Suppressor macrophage treated with lipopolysaccharide for 1 hour (primary cell): ENCODE data around the gene FOXO3.
"Not testable (repeated sequence)": the region's sequence is repeated elsewhere in the genome, so short reads cannot be mapped to it uniquely, and the experiment has no call there.

ENCODE experiments used
- DNase-seq, 3 donors: peaks; one replicate each; pipeline ENCODE4 v3.0.0-alpha.2; 2020 to 2022

FOXO3 gene

DNA sequence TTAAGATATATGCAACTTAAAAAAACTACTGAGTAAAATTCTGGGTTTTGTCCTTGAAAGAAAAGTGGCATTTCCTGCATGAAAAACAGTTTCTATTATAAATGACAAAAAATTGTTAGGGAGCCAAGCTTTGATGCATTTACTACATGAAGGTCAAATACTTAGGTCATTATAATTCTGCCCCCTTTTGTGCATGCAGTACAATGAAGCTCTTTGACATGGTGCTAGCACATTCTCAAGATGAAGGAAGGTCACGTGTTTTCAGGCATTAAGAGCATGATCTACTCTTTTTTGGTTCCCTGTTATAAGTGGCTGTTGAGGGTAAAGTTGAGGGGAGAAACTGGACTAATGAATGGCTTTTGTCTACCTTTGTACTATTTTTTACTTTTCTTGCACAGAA, 72.7 kb downstream of the FOXO3 start:
- no peak for DNase-seq

DNA sequence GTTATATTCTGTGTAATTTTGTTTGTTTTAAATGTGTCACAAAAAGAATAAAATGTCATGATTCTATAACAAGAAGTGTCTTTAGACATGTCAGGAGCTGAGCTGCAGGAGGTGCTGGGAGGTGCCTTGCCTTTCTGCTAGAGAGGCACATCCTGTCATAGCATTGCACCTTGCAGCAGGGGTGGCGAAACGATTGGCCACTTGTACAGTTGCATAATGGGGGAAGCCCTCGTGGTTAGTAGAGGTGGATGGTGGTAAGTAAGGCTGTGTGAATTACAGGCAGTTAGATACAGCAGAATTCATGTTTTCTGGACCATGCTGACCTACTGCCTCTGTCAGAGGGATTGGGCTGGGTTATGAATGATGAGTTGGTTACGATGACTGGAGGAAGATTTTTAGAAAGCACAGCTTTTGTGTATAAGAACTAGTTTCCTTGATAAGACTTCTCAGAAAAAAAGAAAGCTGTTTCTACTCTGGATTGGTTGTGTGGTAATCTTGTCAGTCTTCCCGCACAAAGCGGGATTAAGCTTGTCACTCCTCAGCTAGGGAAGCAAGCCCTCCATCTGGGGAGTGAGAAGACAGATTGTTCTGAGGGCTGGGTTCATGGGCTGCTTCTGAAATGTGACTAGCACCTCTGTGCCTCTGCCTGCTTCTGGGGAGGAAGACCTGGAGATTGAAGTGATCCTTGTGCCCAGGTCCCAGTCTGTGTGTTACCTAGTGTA, 74.9 kb downstream of the FOXO3 start:
- peak in 1 of 3 donors; percentile 41 for DNase-seq

DNA sequence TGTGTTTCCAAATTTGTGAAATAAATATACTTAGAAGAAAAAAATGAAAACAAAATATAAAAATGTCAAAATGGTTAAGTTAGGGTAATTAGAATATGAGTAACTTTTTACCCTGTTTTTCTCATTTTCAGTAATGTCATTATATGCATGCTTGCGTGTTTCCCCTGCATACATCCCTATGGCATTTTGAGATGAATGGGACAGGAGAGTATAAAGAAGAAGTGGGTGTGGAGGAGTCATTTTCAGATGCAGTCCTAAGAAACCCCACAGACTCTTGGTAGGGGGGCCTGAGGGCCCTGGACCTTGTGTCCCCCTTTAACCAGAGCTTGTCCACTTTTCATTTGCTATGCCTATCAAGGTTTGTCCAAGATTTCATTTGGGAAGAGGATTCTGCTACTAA, 77.2 kb downstream of the FOXO3 start:
- DNase-seq: peak; percentile 18 to 43 (median 28)

DNA sequence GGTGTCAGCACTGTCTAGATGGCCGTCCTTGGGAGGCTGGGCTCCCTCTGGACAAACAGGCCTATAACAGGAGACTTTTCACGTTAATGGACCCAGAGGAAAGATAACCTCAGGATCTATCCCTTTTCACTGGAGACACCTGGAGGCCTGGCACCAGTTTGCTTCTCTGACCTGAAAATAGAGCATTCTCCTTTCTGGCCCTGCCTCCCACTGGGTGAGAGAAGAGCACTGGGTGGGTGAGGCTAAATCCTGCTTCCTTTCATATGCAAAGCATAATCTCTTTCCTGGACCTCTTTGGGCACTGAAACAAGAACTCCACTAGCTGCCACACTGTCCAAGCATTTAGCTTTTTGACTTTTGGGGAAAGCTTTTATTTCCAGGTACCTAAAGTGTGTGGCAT, 78.3 kb downstream of the FOXO3 start:
- DNase-seq: no peak

DNA sequence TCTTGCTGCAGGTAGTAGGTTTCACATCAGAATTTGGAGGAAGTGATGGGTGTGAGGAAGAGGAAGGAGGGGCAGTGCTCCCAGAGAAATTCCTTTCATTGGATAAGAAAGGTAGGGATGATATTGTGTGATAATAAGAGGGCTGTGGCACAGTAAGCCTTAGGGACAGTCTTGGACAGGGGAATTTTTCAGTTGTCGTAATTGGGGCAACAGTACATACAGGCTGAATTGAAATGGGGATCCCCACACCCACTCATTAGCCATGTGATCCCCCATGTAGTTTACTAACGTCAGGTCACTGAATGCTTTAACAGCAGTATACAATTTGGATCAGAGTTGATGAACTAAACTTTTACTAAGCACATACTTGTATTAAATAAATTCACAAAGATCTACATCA, 79.4 kb downstream of the FOXO3 start:
- peak; percentile 87 to 90 (median 89) for DNase-seq

DNA sequence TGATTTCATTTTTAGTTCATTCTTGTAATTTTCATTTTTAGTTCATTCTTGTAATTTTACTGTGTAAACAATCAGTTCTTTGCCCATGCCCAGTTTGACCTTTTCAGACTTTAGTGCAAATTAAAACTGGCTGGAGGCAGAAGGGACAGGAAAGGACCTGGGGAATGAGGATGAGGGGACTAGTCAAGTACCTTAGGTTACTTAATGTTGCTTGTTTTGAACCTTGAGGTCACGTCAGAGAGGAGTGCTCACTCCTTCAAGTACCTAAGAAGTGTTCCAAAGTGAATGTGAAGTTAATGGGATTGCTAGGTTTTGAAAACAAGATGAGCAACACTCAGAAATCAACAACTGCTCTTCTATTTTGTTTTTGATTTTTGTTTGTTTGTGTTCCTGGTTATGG, 82.5 kb downstream of the FOXO3 start:
- DNase-seq: no peak

DNA sequence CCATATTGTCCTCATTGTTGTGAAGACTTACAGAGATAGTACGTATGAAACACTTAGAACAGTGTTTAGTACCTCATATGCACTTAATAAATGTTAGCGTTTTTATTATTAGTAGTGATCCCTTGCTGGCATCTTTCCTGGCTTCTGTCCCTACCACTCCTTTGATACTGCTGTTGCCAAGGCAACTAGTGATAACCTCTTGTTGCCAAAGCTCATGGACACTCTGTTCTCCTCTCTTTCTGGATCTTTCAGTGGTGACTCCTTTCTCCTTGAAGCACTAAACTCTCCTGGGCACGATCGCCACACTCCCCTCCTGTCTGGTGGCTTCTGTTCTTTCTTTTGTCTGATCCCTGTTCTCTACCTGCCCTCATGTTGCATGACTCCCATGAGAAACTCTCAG, 83.5 kb downstream of the FOXO3 start:
- DNase-seq: no peak

DNA sequence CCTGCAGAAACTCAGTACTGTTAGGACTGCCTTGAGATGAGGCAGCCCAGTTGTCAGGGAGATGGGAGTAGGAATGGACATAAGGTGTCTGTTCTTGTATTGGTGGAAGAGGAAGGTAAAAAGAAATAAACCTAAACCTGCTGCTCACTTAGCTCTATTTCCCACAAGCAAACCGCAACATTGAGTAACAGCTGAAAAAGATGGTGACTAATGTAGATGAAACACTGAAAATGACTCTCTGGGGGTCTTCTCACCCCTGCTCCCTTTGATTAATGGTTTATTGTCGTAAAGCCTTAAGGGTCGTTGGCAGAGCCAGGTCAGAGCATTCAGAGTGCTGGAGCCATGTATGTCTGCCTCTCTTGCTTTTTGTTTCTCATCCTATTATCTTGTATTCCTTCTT, 87.5 kb downstream of the FOXO3 start:
- DNase-seq: peak in 1 of 3 donors; percentile 31

DNA sequence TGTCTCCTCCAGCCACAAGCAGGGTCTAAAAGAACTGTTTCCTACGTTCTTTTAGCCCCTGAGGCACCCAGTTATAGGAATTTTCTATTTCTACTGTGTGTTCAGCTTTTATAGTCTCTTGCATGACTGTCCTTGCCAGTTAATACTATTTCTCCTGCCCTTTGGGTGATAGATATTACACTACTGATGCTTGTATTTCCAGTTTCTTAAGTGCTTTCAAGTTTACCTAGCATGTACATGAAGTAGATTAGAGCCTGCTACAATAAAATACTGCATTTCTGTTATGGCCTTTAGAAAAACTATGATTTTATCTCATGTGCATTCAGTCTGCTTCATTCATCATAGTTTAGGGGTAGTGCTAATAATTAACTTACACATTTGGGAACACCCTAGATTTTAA, 89.6 kb downstream of the FOXO3 start:
- DNase-seq: no peak

DNA sequence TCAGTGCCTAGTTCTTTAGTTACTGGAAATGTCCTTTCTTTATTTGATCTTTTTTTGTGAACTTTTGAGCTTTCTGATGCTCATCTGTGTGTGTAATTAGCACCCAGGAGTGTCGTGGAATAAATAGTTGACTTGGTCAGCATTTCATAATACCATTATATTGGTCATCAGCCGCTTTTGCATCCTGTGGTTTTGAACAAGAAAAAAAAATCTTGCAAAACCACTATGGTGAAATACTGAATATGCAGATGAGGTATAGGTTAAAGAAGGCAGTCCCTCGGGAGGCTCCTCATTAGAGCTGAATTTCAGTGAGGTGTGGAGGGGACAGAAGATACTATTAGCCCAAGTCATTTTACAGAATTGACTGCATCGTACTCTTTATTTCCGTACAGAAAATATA, 90.1 kb downstream of the FOXO3 start:
- DNase-seq: peak; percentile 58 to 89 (median 84)

DNA sequence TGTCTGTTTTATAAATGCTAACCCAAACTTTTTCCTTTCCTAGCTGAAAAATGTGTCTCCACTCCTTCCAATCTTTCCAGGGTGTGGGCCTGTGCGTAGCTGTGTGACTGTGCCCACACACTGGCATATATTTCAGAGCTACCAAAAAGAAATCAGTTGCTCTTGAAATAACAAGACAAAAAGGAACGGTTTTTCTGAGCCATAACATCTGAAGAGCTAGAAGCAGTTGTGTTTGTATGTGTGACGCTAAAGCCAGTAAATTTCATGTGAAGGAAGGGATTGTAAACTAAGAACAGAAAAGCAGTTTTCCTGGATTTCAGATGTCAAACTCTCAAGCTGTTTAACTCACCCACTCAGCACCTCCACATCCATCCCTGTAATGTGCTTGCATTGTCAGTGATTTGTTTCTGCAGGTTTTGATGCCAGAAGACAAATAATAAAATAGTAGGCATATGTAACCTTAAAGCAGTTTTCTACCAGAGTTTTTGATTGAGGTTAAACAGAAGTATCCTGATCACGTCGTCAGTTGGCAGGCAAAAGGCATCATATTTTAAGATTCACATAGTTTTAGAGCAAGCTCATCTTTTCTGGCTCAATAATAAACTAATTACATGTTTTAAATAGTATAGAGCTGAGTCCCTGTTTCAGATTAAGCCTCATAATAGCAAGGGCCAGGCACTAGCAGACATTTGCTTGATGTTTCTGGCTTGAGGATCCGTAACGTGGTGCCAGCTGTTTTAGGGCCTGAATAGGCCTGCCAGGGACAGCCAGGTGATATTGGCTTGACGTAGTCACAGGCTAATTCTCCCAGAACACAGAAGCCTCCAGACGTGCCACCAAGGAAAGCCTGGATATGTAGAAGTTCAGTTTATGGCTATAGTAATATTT, 90.9 kb downstream of the FOXO3 start:
- DNase-seq: no peak

DNA sequence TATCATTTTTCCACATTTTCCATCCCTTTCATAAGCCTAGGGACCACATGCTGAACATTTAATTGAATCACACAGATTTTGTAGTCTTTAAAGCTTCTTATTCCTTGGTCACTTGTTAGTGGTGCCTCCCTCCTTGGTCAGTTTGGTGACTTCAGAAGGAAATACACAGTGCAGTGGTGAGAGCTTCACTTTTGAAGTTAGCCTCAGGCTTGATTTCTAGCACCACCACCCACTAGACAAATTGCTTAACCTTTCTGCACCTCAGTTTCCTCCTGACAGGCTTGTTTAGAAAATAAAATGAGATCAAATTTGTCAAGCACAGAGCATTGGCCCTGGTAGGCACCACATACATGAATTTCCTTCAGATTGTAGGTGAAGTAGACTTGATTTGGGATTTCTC, 91.7 kb downstream of the FOXO3 start:
- no peak for DNase-seq

DNA sequence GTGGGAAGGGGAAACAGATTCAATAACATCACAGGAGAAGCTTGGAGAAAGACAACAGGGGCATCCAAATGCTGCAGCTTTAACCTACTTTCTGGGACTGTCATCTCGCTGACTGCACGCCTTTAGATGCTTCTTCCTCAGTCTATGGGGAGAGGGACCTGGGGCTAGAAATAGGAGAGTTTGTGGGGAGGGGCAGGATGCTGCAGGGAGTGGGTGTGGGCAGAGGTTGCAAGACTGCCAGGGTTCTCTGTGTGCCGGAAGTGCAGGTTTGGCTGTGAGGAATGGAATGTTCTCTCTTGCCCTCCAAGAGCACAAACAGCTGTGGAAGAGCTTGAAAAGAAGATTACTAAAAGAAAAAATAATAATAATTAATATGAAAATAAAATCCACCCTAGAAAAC, 93.2 kb downstream of the FOXO3 start:
- no peak for DNase-seq

DNA sequence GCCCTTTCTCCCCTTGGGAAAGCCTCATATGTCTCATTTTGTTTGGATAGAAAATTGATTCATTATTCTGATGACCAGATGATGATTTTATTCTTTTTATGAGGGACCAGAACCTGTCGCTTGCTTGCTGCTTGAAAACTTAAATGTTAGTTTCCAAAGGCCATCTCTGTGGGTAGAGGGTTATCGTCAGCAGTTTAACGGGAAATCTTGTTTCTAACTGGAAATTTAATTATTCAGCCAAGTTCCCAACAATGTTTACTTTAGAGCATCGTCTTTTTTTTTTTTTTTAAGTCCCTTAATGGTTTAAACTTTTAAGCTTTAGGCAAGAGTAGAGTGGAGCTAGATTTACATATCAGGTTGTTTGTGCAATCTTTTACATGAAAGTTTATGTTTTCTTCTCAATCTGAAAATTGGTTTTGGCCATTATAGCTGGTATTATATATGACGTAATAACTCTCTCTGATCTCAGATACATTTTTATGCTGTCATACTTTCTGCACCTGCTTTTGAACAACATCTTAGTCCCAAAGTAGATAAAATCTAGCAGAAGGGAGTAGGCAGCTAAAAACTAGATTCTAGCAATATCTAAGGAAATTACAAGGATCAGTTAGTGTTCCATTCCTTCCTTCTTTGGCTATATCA, 93.9 kb downstream of the FOXO3 start:
- DNase-seq: no peak

DNA sequence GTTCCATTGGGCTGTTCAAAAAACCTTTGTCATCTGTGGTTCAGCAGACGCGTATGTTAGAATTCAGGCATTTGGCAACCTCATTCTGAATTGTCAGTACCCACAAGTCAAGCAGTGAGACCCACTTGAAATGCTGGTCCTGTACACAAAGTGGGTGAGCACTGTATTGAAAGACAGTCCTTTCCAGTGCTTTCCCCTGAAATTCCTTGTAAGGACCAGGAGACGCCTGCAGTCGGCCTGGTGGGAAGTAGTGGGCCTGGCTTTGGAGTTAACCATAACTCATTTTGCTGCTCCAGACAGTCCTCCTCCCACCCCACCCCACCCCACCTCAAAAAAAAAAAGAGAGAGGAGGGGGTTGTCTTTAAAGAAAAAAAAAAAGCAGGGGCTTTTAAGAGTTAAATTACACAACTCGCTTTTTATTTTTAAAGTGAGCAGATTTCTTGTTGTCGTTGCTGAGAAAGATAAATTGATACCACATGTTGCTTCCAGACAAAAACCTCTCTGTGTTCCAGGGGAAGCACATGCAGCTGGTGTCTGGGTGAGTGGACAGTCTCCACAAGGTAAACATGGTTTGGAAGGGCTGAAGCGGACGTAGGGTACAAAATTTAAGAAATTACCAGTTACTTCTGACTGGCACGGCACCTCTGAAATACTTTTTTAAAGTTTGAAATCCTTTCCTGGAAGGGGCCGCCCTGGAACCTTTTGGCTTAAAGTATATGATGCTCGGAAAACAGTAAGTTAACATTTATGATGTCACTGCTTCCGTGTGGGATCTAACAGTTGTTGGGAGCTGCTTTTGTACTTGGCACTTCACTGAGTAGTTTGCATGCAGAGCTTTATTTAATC, 95.3 kb downstream of the FOXO3 start:
- DNase-seq: no peak

DNA sequence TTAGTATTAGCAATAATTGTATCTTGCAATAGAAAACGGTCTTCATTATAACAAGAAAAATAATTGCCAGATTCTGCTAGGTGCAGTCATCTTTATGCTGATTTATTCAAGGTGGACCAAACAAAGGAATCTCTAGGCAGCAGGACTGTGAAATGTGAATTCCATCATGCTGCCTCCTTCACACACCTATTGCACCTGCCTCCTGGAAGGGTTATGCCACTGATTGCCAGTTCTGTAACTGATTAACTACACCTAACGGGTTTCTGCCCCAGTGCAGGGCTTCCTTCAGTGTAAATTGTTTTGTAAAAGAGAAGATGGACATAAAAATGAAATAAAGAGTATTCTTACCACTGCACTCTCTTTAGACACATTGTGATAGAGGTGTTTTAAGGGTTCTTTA, 96.1 kb downstream of the FOXO3 start:
- no peak for DNase-seq

DNA sequence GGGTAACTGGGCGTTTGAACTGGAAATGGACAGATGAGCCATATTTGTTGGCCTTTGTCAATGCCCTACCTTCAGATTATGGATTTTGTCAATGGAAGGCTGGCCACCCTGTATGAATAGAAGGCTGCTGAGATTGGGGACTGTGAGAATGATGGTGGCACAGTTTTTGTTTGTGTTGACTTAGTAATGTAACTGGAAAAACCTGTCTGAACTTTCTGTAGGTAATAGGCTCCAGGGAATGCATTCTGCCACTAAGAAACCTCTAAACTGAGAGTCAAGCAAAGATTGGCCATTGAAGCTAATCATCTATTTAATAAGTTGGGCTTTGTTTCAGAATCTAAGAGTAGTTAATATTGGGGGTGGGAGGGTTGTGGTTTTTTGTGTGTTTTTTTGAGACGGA, 97.5 kb downstream of the FOXO3 start:
- no peak for DNase-seq

DNA sequence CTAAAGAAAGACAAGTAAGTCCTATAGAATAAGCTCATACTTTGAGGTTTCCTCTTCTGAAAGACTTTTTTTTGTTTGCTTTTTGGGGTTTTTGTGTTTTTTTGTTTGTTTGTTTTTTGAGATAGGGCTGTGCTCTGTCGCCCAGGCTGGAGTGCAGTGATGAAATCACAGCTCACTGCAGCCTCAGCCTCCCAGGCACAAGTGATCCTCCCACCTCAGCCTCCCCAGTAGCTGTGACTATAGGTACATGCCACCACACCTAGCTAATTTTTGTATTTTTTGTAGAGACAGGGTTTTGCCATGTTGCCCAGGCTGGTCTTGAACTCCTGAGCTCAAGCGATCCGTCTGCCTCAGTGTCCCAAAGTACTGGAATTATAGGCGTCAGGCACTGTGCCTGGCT, 98.1 kb downstream of the FOXO3 start:
- not testable (repeated sequence) for DNase-seq

DNA sequence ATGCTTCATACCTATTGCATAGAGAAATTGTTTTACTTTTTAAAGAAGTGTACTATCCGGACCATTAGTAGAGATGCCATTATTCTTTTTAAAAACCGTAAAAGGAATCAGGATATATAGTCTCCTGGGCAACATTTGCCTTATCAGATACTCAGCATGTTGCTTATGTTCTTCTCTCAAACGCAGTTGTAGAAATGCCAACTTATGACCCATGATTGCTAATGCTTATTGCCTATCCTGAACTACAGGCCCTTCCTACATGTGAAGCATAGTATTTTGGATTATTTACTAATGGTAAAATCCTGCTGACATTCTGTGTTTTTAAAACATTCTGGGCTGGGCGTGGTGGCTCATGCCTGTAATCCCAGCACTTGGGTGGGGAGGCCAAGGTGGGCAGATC, 99.5 kb downstream of the FOXO3 start:
- DNase-seq: no peak

DNA sequence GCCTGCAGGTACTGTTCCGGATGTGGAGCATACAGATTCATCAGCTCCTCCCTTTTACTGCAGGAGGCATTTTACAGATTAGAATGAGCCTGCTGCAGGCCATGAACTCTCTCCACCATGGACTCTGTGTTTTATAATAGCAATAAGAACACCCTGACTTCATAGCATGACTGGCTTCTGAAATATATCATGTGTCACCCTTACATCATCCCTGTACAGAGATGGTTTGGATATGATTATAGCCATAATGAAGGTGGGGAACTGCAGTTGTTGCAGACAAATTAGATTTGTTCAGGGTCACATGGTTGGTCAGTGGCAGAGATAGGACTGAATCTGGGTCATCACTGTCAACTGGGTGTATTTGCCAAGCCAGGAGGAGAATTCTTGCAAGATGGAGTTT, 100.7 kb downstream of the FOXO3 start:
- DNase-seq: peak; percentile 53 to 77 (median 64)

DNA sequence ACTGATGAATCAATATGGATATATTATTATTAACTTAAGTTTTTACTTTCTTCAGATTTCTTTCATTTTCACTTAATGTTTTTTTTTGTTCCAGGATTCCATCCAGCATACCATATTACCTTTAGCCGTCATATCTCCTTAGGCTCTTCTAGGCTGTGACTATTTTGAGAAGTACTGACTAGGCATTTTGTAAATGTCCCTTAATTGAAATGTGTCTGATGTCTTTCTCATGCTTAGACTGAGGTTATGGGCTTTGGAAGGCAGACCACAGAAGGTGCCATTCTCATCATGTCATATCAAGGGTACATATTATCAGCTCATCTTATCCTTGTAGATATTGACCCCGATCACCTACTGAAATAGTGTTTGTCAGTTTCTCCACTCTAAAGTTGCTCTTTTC, 101.3 kb downstream of the FOXO3 start:
- no peak for DNase-seq

DNA sequence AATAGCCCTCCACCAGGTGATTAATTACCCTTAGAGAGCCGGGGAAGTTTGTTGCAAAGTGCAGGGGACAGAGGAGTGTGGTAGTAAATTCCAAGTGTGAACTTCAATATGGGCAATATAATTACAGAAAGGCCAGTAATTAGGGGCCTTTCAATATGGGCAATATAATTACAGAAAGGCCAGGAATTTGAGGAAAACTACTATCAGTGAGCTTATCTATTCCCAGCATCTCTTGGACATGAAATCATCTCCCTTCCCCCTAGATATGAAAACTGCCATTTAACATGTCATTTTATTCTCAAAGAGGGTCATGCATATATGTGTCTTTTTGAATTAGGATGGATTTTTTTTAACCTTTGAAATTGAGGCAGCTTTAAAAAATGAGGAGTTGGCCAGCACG, 102.0 kb downstream of the FOXO3 start:
- no peak for DNase-seq
